Upper lobe of left lung (tissue), 4 donors: Measurements from ENCODE around the gene FMNL2.

Source experiments
- CTCF ChIP-seq, 6 experiments: fragments of 450-650 bp in 4 of 6; fragments of 200-600 bp in 2 of 6; sonication (generic) in 2 of 6; IDR thresholded peaks; one replicate each; pipeline ENCODE4 v1.5.1; 2016 to 2019; ENCODE audit warnings: antibody characterized with exemption in 6 of 6
- EP300 ChIP-seq, 4 donors: sonication (generic); formaldehyde crosslinking; IDR thresholded peaks; one replicate each; pipeline ENCODE4 v1.5.1; 2017; ENCODE audit warnings: antibody characterized with exemption in 4 of 4, control low read depth in 2 of 4
- POLR2A ChIP-seq, 4 donors: fragments of 450-650 bp; IDR thresholded peaks; one replicate each; pipeline ENCODE4 v1.5.1; 2016 to 2017; ENCODE audit warnings: antibody characterized with exemption in 4 of 4, mild to moderate bottlenecking in 2 of 4
- POLR2AphosphoS5 ChIP-seq, 2 donors: sonication (generic); formaldehyde crosslinking; IDR thresholded peaks; one replicate each; pipeline ENCODE4 v1.5.1; 2017; ENCODE audit warnings: antibody characterized with exemption in 2 of 2

DNA sequence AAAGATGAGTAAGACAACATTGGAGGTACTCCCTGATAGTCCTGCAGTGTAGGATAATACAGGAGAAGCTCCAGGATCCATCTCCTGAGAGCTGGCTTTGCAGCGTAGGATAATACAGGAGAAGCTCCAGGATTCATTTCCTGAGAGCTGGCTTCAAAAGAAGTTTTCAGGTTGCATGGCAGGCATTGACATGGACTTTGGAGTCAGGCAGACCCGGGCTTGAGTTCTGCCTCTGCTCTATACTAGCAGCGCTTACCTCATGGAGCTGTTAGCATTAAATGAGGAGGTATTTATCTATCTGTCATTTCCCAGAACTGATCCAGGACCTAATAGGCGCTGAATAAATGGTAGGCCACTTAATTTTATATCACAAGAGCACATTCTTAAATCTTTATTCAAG lies 97.8 kb downstream of the FMNL2 start:
- TF ChIP-seq CTCF (IDR thresholded peaks at IDR 0.05) (no peak), POLR2A (IDR thresholded peaks at IDR 0.05) (no peak), POLR2AphosphoS5 (IDR thresholded peaks at IDR 0.05) (no peak), EP300 (IDR thresholded peaks at IDR 0.05) (no peak)
